Raji (cell line): ENCODE data around the gene CD28.

ENCODE experiments used
- POLR2A ChIP-seq: IDR thresholded peaks from 2 replicates; pipeline ENCODE4 v1.6.1; 2011; ENCODE audit warnings: low read depth, low read length, control low read depth; ENCODE audit not compliant: insufficient read depth

Gene CD28

DNA sequence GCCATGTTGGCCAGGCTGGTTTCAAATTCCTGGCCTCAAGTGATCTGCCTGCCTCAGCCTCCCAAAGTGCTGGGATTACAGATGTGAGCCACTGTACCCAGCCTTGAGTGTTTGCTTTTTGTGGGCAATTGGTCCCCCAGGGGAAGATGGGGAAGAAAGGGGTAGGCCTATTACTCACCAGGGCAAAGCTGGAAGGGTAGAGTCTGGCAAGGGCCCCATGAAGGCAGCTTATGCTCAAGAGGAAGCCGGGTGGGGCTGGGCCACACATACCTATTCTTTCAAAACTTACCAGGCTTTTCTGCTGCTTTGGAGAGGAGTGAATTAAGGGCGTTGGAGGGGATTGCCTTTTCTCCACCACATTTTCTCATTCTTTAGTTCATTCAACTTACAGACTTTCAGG lies 24.5 kb upstream of the CD28 start:
- TF ChIP-seq POLR2A: no peak

DNA sequence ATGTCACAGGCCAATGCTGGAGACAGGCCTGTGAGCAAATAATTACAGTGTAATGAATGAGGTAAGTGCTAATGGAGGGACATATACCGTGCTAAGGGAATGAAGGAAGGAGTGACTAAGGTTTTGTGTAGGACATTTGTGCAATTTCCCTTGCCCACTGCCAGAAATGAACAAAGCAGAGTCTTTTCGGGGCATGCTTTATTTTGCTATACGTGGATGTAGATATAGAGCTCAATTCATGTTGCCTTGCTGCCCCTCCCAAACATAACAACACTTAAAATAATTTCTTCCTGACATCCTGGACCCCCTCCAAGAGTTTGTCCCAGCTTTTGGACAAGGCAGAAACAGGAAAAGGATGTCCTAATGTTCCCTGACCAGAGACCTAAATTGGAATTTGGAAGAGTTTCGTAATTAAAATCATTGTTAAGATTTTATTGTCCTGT lies 23.7 kb upstream of the CD28 start:
- no peak for TF ChIP-seq POLR2A

DNA sequence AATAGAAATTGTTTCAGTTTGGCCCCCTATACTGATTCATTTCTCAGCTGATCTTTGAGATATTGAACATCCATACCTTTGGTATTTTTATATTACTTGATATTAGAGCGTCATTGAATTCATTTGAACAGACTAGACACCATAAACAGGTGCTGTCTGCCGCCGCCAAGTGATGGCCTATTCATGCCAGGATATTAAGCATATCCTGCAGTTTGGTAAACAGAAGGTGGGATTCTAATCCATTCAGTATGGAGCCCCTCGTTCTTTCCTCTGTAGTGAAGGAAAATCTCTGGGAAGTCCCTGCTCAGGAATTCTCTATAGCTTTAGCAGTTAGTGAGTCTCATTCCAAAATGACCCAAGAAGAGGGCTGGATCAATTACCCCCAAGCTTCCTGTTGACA lies 23.0 kb upstream of the CD28 start:
- no peak for TF ChIP-seq POLR2A

DNA sequence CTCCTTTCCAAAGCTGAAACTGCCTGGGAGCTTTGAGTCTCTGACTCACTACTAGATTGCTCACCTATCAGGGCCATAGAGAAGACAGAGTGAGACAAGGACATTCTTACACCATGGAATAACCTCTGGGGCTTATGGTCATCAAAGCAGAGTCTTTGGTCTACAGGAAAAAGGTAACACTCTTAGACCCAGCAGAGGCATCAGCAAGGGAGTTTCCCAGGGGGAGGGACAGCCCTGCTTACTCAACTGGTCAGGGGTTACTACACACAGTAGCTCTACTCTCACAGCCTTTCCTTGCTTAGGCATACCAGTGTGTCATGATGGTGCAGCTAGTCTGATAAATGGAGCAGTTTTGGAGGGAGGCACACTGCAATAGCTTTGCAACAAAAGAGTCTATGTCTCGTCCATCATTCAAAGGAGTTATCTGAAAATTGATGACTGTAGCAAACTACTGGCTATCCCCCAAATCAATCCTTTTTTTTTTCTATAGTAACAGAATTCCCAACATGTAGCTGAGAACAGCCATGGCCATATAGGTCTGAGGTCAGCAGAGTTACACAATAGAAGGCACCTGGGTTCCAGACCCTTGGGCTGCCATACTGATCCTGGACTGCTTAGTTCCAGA lies 22.4 kb upstream of the CD28 start:
- no peak for TF ChIP-seq POLR2A

DNA sequence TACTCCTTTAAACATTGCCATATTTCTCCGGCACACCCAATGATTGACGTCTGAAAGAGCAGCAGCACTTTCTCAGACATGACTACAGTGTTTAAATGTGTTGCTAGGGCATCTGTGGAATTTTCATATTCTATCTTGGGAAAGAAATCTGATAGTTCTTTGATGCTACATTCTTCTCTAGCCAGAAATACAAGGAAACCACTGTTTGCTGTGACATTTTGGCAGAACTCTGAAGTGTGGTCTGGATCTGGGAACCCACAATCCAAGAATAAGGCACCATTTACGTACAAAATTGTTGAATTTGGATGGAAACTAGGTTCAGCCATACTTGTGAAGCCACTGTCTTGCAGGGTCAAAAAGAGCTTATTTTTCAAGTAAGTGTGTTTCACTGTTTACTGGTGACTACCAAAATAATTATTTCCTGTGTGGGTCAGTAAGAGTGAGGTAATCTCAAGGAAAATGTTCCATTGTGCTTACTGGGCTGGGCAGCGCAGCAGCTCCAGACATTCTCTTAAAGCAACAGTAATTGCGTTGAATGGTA lies 21.3 kb upstream of the CD28 start:
- no peak for TF ChIP-seq POLR2A

DNA sequence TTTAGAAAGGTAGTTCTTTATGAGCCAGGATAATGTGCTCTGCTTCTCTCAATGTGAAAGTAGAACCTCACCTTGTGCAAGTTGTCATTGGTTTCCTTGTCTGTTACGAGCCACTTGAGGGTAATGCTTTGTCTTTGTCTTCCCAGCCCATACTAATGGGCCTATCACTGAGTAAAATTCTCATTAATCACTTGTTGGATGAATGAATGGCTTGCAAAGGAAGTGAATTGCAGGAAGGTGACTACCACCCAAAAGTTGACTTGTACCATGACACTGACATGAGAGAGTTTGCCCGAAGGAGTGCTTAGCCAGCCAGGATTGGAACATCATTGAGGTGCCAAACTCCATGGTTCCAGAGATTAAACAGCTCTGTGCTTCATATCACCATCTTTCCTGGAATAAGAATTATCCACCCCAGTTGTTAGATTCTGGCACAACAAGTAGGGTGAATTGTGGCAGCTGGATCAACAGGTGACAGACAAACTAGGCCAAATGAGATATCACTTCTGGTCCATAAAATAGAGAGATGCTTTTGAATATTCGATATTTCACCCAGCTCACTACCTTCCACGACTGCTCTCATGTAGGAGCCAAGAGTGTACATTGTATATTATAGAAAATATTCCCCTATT lies 20.5 kb upstream of the CD28 start:
- no peak for TF ChIP-seq POLR2A

DNA sequence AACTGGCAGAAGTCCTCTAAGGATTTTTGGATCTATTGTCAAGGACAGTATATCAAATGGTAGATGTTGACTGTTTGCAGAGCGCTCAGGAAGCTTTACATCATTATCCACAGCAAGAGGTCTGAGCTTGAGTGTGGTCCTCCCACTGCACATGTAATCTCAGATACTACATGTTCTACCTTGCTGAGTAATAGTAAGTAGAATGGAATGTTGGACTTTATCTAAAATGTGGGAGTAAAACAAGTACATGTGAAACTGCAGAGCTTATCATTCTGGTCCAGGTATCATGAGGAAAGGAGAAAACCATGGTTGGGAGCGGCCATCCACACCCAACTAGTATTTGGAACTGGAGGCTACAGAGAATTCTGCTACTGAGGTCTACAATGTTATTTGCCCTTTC lies 19.3 kb upstream of the CD28 start:
- TF ChIP-seq POLR2A: no peak

DNA sequence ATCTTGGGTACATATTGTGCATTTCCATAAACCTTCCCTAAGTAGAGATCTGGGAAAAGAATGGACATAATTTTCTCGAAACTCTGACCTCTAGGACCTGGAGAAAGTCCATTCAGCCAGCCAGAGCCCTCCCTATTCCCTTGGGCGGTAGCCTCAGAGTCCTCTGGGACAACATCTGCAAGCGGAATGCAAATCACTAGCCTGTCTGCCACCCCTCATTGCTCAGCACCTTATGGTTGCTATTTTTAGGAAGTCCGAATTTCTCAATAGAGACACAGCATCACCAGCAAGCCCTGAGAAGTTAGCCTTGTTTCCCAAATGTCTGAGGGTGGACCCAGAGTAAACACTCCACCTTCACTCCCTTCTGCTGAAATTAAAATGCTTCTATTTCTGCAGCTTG lies 17.6 kb upstream of the CD28 start:
- TF ChIP-seq POLR2A: no peak

DNA sequence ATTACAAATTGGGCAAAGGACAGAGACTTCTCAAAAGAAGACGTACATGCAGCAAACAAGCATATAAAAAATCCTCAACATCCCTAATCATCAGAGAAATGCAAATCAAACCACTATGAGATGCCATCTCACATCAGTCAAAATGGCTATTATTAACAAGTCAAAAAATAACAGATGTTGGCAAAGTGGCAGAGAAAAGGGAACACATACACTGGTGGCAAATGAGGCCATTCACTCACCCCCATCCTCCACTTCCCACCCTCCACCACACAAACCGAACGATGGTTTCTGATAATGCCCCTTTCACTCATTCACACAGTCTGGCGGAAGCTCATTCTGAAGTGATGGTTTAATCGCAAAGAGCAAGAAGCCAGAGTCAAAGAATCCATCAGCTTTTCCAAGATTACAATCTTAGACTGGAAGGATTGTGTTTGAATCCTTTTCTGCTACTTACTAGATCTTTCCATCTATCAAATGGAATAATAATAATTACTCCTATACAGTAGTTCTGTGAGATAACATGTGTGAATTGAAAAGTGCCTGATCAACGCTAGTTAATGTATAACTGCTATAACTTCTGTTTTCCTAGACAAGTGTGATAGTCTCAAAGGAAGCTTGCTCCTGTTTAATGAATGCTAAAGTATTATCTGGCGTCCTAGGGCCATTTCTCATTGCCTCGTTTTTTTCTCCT lies 16.9 kb upstream of the CD28 start:
- TF ChIP-seq POLR2A: no peak

DNA sequence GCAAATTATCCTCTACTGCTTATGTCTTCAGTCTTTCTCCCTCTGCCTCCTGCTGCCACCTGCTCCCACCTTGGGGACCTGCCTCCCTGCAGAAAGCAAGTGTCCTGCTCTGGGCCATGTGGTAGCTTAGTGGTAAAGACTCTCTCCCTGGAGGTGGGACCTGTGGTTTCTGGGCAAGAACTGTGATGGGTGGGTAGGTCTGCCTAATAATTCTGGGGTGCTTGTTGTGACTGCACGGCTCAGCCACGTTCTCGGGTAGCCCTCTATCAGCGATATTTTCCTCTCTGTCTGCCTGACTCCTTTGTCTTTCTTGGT lies 16.4 kb upstream of the CD28 start:
- TF ChIP-seq POLR2A: no peak

DNA sequence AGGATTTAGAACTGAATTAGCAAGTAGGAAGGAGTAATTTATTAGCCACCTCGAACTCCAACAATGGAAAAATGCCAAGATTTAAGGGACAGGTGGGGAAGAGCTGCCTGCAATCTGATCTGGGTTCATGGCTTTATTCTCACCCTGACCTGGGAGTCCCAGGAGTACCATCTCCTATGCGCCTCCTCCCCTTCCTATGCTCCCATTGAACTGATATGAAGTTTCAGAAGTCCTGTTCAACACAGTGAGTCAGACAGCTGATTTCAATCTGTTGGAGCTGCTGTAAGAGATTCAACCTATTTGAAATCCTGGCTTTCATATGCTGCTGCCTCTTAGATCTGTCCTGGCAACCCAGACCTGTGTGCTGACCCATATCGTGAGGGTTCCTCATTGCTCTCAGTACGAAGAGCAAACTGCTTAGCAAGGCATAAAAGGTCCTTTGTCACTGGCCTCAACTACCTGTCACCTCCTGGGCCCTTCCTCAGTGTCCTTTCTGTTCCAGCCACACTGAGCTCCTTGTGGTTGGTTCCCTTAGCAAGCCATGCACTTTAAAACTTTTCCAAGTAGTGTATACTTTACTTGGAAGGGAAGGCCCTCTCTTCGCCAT lies 15.9 kb upstream of the CD28 start:
- no peak for TF ChIP-seq POLR2A

DNA sequence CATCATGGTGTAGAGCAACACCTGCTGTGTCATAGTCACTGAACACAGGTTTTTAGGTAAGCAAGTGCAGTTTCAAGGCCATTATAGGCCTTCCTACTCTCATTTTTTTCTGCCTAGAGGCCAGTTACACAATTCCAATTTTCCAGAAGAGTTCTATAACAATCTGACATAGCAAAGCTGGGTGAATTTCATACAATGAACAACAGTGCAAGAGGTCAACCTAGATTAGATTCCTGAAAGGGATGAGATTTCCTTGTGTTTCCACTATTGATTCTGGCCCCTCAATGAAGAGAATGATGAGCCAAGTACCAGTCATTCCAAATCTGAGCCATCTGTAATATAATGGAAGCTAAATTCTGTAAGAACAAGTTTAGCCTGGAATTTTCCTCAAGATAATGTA lies 15.3 kb upstream of the CD28 start:
- no peak for TF ChIP-seq POLR2A

DNA sequence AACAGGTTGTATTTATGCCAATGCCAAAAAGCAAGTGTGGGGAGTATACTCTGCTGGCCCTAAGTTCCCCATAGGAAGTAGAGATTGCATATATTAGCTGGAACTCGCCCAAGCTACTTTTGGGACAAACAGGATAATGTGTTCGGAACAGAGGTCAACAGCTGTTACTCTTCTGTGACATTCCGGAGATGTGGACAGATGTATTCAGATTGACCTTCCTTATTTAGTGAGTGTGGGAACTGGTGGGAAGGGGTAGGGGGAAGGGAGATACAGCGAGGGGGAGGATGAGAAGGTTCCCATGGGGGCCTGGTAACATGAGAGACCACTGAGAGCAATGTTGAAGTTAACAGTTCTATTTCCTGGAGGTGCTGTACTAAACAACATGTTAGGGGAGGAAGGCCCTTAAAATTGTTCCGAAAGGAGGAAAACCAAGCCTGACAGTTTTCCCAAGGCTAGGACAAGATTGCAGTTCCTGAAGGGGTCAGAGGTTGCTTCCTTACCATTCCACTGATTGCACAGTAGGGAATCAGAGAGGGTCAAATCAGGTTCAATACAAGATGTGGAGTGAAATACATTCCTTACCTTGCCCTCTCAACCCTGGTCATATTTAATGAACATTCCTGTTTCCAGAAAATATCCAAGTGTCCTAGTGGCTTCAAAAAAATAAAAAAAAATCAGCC lies 14.3 kb upstream of the CD28 start:
- TF ChIP-seq POLR2A: no peak

DNA sequence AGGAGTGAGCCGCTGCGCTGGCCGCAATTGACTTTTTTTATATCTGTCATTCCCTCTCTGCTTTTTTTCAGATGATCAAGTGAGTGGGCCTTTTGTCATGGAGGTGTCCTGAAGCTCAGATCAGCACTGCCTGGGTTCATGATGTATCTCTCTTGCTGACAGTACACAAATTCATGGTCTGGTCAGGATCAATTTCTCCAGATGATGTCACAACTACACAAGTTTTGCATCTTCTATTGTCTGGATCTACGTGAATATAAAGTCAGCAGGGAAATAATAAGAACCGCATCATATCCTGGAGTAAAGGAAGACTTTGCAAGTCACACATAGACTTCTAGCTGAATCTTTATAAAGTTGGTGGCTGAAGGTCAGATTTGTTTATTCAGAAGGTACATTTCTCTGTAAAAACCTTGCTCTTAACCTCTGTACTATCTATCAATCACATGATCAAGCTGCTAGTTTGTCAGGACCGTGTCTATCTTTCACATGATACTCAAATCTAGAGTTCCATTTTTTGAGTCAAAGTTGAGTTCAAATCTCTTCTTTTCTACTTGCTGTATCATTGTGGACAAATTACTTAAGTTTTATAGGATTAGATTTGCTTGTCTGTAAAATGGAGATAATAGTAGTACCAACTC lies 13.1 kb upstream of the CD28 start:
- TF ChIP-seq POLR2A: no peak

DNA sequence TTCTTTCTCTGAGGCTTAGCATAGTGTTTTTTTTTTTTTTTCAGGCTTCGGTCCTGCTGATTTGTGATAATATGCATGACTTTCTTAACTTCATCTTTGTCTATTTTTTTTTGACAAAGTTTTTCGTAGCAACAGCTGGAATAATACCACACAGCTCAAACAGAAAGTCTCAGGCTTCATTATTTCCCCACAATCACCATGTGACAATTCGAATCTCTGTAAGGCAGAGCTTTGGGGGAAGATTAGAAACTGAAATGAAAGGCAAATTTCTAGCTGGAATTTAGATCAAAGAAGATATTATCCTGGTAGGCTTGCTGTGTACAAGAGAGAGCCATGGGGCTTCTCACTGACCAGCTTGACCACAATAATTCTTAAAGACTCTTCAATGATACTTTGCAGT lies 12.2 kb upstream of the CD28 start:
- TF ChIP-seq POLR2A: no peak

DNA sequence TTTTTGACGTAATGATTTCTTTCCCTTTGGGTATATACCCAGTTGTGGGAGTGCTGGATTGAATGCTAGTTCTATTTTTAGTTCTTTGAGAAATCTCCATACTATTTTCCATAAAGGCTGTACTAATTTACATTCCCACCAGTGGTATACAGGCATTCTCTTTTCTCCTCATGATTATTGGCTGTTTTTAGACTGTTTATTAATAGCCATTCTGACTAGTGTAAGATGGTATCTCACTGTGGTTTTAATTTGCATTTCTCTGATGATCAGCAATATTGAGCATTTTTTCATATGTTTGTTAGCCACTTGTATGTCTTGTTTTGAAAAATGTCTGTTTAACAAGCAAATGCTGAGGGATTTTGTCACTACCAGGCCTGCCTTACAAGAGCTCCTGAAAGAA lies 9.2 kb upstream of the CD28 start:
- no peak for TF ChIP-seq POLR2A

DNA sequence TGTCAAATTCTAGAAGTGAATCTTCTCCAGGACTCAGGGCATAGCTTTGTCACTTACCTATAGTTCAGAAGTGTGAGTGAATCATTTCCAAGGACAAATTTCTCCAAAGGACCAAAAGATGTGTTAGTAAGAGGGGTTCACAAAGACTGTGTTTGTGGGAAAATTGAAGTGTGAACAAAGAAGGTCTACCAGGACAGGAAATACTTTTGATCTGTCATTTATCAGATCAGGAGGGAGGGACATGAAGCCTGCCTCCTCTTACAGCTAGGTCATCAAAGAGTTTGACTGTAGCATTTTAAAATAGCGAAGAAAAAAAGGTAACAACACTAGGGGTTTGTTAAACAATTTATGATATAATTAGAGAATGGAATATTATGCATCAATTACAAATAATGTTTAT lies 2.0 kb upstream of the CD28 start:
- no peak for TF ChIP-seq POLR2A
